NCI-H2081 (cell line): ENCODE measurements around the gene ADAMTS19.

ENCODE experiments used
- DNase-seq, 2 experiments: peaks; one replicate each; lab custom pipeline; 2025; lab: John Stamatoyannopoulos, UW

The ADAMTS19 gene

DNA sequence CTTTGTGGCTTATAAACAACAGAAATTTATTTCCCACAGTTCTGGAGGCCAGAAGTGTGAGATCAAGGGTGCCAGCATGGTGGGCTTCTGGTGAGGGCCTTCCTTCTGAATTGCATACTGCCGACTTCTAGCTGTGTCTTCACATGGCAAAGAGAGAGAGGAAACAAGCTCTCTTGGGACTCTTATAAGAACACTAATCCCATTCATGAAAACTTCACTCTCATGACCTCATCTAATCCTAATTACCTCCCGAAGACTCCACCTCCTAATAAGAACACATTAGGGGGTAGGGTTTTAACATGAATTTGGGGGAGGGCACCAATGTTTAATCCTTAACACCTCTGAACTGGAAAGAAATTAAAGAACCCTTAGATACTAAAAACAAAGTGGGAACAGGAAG is 211.9 kb downstream of the ADAMTS19 start:
- DNase-seq, result no peak

DNA sequence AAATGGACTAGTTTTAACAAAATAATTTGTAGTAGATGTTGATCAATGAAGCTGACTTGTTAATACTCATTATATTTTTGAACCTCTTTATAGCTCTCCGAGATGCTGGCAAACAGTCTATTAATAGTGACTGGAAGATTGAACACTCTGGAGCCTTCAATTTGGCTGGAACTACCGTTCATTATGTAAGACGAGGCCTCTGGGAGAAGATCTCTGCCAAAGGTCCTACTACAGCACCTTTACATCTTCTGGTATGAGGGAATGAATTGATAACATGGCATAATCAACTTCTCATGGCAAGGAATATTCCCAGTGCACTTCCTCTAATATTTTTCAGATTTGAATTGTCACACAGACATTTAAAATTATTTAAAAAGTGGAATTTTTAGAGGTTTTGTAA is 219.6 kb downstream of the ADAMTS19 start:
- no peak for DNase-seq

DNA sequence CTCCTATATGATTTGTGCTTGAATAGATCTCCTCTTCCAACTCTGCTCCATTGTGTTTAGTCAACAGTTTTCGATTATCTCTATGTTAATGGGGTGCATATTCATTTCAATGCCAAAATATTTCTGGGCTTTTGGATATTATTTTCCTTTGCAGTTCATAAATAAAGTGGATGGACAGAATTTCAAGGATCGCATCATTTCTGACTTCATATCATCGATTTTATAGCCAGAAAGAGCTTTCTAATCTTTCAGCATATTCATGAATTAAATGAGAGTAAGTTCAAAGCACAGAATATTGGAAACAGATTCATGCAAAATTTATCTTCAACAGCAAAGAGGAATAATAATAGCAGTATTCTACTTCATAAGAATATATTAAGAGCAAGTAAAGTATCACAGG is 227.8 kb downstream of the ADAMTS19 start:
- DNase-seq, result no peak

DNA sequence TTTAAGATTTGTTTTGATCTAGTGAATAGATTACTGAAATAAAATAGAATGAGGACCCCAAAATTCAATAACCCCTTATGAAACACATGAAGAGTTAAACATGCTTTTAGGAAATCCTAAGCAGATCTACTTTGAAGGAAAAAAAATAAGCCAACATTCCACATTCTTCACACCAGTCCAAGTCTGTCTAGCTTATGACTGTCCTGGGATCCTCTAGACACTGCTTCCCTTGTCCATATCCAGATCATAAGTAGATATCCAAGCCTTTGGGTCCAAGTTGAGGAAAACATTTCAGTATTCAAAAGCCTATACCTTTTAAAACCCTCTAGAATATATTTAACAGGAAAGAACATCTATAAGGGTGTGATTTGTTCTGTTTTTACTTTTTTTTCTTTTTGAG is 228.9 kb downstream of the ADAMTS19 start:
- no peak for DNase-seq

DNA sequence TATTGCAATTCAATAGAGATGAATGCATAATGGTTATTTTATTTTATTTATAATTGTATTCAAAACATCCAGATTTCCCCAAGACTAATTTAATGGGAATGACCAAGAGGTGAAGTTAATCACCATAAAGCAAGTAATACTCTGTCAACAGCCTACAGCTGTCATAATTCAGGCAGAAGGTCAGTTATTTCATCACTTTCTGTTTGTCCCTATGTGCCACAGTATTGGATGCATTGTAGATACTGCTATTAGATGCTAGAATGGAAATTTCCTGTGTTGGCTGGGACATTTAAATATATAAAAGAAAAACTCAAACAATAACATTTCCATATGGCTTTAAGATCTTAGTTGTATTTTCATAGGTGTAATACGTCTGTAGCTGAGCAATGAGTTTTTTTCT is 231.1 kb downstream of the ADAMTS19 start:
- DNase-seq, result no peak

DNA sequence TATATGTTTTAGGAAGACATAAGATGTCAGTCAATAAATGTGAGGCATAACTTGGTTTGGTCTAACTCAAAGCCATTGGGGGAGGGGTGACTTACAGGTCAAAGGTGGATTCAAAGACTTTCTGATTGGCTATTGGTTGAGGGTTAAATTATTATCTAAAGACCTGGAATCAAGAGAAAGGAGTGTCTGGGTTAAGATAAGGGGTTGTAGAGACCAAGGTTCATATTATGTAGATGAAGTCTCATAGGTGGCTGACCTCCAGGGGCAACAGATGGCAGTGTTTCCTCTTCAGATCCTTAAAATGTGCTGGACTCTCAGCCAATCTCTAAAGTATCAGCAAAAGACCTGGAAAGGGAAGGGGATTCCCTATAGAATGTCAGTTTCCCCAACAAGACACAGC is 236.5 kb downstream of the ADAMTS19 start:
- no peak for DNase-seq

DNA sequence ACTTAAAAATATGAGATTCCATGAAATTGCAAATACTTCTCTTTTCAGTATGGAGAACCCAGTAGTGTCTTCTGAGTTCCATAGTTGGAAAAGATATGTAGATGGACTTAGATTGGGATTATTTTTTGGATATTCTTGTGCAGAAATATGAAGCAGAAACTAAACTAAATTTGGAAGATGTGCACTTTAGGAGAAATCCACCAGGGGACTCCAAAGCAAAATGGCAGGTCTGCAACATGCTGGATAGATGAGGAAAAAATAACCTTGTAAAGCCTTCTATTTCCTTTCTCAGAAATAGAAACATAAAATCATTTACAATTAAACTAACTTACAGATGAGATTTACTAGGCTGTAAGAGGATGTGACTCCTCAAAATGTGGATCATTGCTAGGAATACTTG is 238.6 kb downstream of the ADAMTS19 start:
- no peak for DNase-seq

DNA sequence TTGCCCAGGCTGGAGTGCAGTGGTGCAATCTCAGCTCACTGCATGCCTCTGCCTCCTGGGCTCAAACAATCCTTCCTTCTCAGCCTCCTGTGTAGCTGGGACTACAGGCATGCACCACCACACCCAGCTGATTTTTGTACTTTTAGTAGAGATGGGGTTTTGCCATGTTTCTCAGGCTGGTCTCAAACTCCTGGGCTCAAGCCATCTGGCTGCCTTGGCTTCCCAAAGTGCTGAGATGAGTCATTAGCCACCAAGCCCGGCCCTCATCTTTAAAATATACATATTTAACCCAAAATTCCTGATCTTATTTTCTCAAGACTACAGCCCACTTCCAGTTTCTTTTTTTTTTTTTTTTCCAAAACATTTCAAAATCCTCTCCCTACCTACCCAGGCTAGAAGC is 256.1 kb downstream of the ADAMTS19 start:
- DNase-seq, result no peak

DNA sequence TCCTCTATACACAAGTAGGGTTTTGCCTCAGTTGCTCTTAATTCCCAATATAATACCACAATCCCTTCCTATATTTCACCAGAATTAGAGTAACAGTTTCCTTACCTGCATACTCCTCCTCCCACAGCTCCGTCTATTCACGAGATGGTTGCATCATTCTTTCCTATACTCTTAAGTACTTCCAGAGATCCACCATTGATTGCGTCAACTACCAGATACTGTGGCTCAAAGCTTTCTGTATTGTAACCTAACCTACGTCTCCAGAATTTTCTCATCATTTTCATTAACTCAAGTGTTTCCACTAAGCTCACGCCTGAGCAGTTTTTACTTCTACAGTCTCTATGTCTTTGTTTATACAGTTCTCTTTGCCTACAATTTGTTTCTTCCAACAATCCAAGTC is 256.6 kb downstream of the ADAMTS19 start:
- no peak for DNase-seq

DNA sequence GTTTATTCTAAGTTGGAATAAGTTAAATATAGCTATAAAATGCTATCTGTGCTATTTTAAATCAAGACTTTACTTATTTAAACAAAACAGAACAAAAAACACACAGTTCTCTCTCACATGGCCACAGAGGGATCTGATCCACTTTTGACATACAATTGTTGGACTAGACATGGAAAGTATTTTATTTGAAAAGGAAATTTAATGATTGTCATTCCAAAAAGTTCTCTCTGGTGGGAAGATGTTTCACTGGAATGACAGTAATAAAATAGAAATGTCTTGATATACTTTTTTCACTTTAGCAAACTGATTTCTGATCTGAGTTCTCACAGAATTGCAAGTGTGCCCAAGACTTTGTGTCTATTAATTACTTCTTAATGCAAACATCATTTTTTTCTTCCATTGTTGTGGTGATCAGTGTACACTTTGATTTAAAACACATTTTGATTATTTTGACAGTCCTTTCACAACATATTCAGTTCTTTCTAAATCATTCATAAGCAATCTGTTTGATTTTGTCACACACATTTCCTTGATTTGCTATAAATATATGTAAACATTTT is 257.7 kb downstream of the ADAMTS19 start:
- DNase-seq, result no peak

DNA sequence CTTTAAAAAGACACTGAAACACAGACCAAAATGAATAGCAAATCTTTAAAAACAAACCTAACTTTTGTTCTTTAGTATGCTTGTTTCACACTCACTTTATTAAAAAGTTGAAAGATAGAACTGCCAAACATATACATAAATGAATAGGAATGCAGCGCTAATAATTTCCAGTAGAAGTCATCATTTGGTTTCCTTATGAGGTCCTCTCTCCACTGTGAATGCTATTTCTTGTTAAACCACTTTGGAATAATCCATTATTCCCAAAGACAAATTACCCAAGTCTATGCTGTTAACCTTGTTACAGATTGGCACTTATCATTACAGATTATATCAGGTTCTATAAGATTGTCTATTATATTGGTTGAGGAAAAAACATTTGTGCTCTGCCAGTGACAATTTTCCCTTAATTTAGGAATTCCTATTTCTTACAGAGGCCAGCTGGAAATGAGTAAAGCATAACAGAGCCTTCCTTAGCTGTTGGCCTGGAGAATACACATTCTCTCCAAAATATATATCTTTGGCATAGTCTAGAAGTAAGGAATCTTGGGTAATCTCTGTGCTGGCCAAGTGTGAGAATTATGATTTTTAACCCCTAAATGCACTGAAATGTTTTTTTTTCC is 258.5 kb downstream of the ADAMTS19 start:
- no peak for DNase-seq

DNA sequence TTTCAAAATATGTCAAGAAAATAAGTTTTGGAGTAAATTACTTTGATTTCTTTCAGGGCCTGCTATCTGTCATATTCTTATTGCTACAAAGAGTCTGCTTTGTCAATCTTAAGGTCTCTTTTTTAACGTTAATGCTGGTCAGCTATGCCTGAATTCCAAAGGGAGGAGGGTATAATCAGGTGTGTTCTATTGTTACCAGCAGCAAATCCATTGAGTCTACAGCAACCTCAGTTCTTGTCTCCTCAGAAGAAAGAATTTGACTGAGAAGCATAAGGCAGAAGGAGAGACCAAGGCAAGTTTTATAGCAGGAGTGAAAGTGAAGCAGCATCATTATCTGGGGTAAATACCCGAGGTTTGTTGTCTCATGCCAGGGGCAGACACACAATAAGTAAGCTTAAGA is 264.1 kb downstream of the ADAMTS19 start:
- no peak for DNase-seq

DNA sequence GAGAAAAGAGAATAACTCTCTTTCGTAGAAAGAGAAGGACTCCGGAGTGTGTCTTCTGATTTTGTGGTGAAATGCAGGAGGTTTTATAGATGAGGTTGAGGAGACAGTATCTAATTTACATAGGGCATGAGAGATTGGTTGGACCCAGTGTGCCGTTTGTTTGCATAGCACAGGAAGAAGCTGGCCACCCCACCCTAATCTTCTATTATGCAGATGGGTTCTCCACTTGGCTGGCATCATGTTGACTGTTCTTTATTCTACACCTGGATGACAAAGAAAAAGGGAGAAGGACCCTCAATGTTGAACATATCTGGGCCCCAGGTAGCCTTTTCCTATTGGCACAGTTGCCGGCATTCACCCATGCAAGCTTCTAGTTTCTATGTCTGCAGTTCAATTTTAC is 264.5 kb downstream of the ADAMTS19 start:
- peak in 1 of 2 experiments; percentile 19 for DNase-seq

DNA sequence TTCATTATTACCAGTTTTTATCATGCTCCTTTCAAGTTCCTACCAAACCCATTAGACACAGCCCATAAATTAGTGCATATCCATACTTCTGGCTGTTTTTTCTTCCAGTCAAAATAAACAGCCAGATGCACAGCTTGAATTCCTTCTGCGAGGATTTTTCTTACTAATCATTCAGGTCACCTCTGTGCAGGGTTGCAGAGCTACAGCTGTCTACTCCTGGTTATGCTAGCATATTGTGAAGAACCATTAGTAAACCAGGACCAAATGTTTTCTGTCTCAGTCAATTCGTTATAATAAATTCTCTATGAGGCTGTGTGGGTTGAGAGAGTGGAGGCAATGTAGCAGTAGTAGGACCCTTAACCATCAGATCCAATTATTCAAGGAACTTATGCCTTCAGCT is 279.7 kb downstream of the ADAMTS19 start:
- DNase-seq, result no peak

DNA sequence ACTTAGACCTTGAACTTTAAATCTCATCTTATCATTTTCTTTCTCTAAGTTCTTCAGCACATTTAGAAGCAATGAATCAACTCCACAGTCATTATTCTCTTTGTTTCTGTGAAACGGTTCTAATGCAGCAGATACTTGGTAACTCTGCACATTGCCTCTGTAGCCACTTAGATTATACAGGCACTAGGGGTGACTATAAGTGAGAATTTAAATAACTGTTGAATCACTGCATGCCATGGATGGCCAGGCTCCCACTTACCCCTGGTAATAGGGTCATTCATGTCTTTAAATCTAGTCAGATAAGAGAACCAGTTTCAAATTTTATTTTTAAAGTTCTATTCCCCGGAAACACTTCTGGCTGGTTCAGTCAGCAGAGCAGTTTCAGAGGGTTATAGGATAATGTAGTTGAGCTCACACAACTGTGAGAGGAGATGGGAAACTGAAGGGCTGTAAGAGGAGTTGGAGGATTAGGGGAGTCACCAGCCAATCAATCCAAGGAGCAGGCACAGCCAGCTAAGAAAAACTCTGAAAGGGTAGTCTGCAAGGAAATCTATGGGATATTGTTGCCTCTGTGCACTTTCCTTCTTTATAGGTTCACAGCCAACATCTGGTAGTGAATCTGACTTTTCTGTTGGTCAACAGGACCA is 283.6 kb downstream of the ADAMTS19 start:
- no peak for DNase-seq

DNA sequence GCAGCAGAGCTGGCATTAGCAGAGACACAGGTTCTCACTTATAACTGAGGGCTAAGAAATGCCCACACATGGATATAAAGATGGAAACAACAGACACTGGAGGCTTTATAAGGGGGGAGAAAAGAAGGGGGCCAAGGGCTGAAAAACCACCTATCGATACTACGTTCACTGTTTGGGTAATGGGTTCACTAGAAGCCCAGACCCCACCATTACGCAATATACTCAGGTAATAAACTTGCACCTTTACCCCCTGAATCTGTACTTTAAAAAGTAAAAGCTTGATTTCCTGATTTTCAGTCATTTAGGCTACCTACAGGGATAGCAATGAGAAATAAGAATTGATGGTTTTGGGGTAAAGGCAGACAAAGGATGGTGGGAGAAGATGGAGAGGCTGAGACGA is 285.9 kb downstream of the ADAMTS19 start:
- no peak for DNase-seq

DNA sequence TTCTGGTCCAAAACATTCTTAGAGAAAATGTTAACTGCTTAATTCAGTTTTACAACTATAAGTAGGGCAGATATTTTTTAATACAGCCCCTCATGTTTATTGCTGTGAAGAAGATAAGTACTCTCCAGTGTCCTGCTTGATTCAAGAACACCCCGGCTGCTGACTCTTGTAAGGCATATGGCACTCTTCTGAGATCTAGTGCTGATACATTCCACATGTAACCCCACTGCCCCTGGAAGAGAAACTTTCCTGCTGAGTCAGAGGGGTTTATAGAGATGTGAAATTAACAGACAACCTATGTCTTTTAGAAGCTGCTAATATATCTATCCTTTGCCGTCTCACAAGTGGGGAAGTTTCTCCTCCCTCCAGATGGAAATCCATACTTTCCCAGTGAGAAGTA is 286.8 kb downstream of the ADAMTS19 start:
- DNase-seq, result no peak

DNA sequence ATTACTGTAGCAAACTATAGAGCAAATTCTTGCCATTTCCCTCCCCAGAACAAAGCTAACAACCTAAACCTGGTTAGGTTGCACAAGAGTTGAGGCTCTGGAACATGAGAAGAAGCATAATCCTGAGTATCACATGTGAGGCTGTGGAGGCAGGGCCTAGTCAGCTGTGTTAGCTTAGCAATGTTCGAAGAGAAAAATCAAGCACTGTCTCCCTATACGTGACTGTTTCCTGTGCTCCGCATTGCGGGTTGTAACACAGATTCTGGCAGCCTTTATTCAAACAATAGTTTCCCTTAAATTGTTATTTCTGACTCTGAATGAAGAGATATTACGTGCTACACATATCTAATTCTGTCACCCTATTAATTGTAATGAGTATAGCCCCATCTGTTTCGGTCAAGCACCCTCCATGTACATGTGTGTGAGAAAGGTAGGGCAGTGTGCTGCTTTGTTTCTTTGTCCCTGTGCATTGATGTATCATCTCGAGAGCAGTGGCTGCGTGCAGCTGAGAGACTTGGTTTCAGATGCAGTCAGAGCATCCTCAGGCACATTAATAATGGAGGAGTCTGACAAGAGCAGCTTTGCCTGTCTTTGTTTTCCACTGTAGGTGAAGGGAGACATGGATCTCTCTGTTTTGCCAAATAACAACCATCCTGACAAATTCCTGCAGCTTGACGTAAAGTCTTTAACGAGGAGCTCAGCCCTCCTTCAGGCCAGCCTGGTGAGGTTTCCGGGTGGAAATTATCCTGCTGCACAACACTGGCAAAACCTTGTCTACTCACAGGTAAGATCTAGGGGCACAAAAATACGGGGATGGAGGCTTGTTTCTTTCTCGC is 287.7 kb downstream of the ADAMTS19 start, which contains the start of gene MINAR2:
TSS of gene MINAR2 (plus strand) at position 523 of the 836 bp plus-strand sequence. CDS start at position 620, 97 bp downstream.
- DNase-seq, result no peak

DNA sequence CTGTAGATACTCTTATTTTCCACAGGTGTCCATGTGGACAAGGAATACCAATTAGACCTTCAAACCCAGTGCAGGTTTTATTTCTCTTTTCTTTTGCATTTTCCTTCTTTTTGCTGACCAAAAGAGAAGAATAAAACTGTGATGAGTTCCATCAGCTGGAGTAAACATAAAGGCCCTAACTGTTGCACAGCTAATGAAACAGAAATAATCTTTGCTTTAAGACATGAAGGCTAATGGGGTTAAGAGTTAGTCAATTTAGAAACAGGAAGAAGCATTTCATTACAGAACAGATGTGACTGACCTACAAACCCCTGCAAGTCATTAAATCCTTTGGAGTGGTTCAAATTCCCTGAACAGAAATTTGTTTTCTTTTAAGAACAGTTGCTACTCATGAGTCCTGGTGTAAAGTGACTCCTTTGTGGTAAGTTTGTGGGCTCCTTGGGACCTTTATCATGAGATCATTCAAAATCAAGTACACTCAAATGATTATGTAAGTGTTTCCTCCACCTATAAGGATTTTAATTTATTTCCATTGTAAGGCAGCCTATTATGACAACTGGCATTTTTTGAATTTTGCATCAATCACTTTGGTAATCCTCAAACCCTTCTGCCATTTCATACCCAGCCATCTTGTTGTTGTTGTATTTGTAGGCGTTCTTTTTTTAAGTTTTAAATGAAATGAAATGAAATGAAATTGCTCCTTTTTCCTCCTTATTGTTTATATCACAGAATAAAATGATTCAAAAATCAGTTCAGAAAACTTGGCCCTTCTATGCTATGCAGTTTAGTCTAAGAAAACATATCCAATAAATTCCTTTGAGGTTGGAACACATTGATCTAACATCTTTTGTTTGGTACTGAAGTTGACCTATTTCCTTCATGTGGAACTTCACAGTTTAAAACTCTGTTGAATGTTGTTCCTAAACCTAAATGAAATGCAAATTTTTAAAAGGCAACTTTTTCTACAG is 289.1 kb downstream of the ADAMTS19 start:
- DNase-seq, result no peak

DNA sequence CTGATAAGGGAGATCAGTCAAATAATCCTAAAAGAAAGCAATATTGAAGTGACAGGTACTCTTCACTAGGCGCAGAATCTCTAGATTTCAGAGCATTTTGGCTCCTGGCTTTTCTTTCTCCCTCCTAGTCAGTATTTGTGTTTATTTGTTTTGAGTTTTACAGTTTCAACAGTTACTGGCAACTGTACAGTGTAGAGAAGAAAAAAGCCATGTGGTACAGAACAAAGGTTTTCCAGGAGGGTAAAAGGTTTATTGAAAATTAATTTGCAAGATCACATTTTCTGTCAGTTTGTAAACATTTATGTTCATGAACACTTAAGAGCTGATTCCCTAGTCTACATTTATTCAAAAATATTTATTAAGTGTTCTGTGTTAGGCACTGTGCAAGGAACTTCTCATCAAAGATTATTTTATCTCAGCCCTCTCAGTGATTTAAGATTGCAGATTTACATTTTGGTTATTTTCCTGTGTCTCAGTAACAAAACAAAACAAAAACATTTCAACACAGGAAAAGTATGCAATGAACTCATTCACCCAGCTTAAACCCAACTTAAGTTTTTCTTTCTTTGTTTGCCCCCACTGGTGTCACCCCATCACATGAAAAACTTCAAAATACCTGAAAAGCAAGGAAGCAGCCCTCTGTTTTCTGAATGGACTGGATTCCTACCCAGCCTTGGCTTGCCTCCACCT is 300.7 kb downstream of the ADAMTS19 start:
- DNase-seq, result no peak

DNA sequence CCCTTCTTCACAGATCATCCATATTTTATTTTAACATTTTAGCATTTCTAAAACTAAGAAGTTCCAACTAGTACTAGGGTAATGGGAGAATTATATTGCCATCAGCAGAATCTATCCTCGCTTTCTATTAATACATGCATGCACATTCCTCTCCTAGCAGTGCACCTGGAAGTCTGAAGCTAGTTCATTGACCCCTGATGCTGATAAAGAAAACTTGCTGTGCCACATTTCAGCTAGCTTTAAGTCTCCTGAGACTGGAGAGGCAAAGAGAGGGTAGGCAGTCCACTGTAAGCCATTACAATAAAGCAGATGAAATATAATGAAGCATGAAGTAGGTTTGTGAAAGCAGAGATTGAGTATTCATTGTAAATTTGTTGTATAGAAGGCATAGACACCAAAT is 303.6 kb downstream of the ADAMTS19 start:
- no peak for DNase-seq
